HG03571 (cell line): ENCODE measurements around the gene NBL1.
"Not testable (repeated sequence)": the region's sequence is repeated elsewhere in the genome, so short reads cannot be mapped to it uniquely, and the experiment has no call there.

Source experiments
- ATAC-seq: cut with Tn5 transposase; IDR thresholded peaks from one replicate; pipeline ENCODE4 v1.9.1; 2021; ENCODE audit not compliant: unreplicated experiment

NBL1 gene

DNA sequence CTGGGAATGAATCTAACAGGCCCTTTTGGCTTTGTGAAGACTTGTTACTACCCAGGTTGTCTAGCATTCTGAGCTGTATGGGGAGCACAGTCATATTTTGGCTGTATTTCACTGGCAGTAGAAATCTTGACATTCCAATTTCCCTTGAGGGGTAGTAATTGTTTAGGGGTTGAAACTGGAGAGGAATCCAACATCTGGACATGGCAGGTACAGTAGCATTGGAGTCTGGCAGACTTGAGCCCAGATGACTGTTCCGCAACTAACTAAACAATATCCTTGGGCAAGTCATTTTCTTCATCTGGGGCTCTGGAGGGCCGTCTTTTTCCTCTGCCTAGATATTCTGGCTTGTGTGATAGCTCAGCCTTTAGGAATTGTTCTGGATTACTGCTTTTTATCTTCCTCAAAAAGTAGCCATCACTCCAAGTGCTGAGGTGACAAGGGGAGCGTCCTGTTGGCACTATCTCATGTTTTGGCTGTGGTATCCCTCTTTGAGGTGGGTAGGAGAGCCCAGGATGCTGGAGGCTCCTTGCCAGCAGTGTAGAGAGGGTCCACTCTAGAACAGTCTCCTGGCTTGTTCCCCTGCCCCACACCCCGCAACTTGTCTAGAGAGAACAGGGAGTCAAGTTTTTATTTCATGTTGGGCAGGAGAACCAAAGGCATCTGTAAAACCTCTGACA lies 22.7 kb upstream of the NBL1 start:
- no peak for ATAC-seq

- ATAC-seq: no peak
These were observed 21.9 kb upstream of the NBL1 start for GRCh38 chr1:19622204-19622603.

GRCh38 chr1:19623523-19623922 lies 20.6 kb upstream of the NBL1 start:
- no peak for ATAC-seq

DNA sequence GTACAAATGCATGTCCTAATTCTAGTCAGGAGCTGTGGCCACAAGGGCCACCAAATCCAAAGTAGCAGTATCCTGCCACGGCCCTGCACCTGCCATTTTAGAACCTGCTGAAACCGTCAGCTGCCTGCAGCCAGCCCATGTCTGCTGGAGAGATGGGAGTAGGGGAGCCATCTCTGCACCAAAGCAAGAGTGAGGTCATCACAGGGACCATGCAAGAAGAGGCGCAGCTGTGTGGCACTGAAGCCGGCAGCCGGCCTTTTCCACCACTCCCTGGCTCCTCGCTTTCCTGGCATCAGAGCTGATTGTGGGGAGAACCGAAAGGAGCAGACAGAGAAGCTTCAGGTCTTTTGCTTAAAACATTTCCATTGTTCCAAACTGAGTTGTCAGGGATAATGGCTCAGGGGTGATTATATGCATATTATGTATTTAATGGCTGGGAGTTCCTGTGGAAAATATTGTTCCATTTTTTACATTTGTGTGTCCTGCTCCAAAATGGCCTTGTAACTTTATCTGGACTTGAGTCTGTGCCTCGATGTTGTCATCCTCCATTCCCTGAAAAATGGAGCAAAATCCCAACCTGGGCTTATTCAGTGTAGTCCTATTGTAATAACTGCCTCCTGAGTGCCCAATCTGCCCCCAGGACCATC lies 18.7 kb upstream of the NBL1 start:
- ATAC-seq: no peak

DNA sequence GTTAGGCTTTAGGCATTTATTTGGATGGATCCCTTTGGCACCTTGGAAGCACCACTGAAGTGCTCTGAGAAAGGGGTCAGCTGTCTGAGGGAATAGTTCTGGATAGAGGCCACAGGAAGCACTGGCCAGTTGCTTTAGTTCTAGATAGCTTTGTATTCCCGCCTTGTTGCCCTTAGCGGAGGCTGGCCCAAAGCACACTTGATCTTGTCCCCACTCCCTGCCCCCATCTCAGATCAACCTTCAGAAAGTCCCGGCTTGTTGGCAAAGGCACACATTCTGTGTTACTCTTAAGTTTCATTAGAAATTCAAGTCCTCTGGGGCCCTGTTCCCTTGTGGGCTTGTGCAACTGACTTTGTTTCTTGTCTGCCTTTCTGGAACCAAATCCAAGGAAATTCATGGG lies 15.2 kb upstream of the NBL1 start:
- ATAC-seq: no peak

DNA sequence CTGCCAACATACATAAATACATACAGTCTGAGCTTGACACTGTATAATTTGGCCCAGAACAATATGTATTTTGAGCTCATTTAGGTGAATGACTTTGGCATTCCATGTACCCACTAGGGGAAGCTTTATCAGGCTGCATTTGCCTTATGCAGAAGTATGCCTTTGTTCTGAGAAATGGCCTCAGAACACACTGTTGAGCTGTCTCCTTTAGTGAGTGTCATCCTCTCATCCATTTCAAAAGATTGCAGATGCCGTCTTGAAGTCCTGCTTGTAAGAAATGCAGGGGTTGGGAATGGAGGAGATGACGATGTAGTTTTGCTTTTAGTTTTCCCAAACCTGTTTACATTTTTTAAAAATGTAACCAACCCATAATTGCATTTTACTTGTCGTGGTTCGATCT lies 14.8 kb upstream of the NBL1 start:
- ATAC-seq: no peak

GRCh38 chr1:19630192-19630591 lies 13.9 kb upstream of the NBL1 start:
- ATAC-seq: not testable (repeated sequence)

DNA sequence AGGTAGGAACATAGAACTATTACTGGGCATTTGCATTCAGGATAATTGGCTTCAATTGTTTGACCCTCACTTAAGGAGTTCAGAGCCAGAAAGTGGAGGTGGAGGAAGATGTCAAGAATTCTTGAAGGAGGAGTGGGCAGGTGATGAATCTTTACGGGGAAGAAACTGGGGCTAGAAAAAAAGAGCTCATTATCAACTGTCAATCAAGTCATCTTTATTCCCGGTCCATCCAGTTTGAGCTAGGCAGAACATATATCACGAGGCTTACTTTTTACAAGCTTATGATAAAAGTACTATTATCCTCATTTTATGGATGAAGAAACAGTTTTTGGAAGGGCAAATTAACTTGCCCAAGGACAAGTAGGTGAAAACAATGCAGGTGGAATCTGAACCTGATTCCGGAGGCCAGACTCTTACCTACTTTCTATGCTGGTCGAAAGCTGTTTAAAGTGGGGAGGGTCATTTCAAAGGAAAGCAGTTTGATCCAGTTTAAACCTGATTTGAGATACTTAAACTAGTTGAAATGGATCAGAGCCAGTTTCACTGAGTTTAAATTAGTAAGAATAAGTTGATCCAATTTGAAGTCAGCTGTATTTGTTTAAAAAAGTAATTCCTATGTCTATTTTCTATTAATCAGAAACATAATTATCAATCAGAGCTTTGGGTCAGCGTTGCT lies 13.3 kb upstream of the NBL1 start:
- no peak for ATAC-seq

DNA sequence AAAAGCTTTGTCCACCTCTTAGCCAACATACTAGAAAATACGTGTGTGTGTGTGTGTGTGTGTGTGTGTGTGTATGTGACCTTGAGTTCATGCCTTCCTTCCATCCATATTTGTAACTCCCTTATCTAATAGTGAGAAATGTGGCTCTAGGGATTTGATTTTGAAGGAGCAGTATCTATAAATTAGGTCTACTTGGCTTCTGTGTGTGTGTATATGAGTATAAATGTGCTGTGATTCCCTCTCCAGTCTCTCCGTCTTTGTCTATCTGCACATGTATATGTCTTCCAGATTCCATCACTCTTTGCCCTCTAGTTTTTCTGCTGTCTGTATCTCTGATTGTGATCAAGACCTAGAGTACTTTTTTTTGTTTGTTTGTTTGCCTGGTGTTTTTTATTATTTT lies 11.9 kb upstream of the NBL1 start:
- no peak for ATAC-seq

- ATAC-seq: no peak
These were observed 11.0 kb upstream of the NBL1 start for GRCh38 chr1:19633106-19633505.

DNA sequence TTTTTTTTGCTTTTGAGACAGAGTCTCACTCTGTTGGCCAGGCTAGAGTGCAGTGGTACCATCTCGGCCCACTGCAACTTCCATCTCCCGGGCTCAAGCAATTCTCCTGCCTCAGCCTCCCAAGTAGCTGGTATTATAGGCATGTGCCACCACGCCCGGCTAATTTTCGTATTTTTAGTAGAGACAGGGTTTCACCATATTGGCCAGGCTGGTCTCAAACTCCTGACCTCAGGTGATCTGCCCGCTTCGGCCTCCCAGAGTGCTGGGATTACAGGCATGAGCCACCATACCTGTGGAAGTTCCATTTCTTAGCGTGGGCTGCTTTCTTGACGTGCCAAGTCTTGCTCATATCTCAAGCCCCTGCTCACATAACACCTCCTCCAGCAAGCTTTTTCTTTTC lies 9.0 kb upstream of the NBL1 start:
- ATAC-seq: not testable (repeated sequence)

DNA sequence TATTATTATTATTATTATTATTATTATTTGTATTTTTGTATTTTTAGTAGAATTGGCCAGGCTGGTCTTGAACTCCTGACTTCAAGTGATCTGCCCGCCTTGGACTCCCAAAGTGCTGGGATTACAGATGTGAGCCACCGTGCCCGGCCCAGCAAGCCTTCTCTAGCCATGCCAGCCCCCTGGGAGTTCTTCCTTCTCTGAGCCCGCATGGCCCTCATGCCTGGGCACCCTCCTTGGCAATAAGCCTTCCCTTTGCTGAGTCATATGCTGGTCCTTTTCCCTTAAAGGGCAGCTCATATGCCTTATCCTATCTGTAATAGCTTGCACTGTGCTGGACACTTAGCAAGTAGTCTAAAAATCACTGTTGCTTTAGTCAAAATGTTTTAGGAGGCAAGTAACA lies 8.5 kb upstream of the NBL1 start:
- no peak for ATAC-seq

- no peak for ATAC-seq
These were observed 8.0 kb upstream of the NBL1 start for GRCh38 chr1:19636065-19636464.

DNA sequence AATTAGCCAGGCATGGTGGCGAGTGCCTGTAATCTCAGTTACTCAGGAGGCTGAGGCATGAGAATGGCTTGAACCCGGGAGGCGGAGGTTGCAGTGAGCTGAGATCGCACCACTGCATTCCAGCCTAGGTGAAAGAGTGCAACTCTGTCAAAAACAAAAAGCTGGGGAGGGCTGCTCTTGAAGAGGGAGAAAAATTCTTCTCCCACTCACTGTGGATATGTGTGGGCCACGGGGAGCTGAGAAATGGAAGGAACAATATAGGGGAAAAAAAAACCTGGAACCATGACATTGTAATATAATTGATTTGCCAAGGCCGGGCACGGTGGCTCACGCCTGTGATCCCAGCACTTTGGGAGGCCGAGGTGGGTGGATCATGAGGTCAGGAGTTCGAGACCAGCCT lies 7.4 kb upstream of the NBL1 start:
- ATAC-seq: not testable (repeated sequence)

DNA sequence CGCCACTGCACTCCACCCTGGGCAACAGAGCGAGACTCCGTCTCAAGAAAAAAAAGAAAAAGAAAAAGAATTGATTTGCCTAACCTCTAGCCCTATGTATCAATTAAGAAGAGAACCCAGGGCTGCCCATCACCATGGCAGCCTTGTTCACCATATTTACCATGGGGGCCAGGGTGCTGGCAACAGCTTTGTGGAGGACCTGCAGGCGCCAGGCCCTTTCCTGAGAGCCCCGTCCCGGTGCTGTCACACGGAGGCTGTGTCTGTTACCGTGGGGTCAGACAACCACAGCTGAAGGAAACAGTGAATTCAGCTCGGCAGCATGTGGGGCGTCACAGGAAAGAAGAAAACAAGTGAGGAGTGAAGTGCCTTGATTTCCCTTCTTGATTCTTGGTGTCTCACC lies 6.5 kb upstream of the NBL1 start:
- no peak for ATAC-seq

DNA sequence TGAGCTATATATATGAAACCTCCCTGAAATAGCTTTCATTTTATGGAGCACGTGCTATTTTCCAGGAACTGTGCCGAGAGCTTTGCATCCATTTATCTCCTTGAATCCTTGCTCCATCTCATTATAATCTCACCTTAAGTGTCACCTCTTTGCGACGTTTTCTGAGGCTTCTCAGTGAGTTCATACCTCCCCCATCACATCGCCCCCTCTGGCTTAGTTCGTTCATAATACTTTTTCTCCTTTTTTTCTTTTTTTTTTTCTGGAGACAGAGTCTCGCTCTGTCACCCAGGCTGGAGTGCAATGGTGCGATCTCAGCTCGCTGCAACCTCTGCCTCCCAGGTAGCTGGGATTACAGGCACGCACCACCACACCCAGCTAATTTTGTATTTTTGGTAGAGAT lies 4.9 kb upstream of the NBL1 start:
- not testable (repeated sequence) for ATAC-seq

- no peak for ATAC-seq
These were observed 4.1 kb upstream of the NBL1 start for GRCh38 chr1:19639999-19640362.

- no peak for ATAC-seq
These were observed 3.5 kb upstream of the NBL1 start for GRCh38 chr1:19640363-19641316.

DNA sequence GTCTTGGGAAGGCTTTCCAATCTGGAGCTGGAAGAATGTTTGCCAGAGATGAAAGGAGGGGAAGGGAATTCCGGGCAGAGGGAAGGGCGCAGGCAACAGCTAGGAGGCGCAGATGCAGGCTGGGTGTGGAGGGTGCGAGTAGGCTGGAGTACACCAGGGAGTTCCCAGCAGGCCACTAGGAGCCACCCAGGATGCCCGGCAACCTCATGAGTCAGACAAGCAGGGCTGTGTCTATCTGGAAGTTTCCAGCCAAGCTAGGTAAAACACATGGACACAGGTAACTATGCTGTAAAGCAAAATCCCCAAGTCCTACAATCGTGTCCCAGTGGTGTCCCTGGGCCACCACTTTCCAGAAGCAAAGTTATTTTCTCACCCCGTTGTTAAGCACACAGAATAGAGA lies 990 bp upstream of the NBL1 start:
- ATAC-seq: no peak

- peak; percentile 36 for ATAC-seq
These were observed 227 bp downstream of the NBL1 start for GRCh38 chr1:19644395-19644680.

GRCh38 chr1:19644681-19645410 lies 735 bp downstream of the NBL1 start:
- no peak for ATAC-seq
